ENCODE measurements around the gene XPA. TPM values are rescaled to one million over a fixed set of nuclear protein-coding genes. Genes with fewer than 3 reads are reported as not detected.

The XPA gene
- total and polyA plus RNA-seq, 2 of the 13 experiments (the other 11 are each of a cell fraction or from before 2014, with no cell fraction given) = 2.3 to 15.2 TPM

DNA sequence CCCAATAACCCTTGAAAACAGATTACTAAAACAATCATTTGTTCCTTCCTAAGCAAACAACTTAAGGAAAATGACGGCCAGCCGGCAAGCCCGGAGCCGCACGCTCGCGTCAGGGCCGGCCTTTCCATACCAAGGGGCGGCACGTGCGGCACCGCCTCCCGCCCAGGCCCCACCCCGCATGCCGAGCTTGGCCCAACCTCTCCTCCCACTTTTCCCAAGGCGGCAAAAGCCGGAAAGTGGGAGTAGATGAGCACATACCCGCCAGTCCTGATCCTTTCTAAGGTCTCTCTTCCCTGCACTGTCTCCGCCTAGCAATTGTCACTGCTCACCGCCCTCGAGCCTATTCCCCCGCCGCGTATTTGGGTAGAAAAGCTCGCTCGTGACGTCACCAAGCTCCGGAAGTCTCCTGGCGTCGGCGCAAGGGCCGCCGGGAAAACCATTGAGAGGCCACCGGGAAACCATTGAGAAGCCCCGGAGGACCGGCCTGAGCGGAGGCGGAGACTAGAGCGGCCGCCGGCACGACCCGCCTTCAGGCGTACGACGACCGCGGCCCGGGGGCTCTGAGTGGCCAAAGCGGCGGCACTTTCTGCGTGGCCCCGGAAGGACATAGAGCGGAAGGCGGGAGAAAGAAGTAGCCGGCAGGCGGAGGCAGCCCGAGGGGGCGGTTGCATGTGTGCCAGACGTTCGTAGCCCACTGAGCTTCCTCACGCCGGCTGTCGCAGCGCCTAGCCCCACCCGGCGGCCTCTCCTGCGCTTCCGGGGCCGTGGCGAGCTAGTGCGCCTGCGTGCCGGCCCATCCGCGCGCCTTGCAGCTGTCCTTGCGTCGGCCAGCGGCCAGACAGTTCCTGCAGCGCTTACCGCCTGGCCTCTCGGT, 63.9 kb downstream of the XPA start, which contains the start of the genes NCBP1 and TSTD2 (continued):
- TF ChIP-seq, protein P1, sequence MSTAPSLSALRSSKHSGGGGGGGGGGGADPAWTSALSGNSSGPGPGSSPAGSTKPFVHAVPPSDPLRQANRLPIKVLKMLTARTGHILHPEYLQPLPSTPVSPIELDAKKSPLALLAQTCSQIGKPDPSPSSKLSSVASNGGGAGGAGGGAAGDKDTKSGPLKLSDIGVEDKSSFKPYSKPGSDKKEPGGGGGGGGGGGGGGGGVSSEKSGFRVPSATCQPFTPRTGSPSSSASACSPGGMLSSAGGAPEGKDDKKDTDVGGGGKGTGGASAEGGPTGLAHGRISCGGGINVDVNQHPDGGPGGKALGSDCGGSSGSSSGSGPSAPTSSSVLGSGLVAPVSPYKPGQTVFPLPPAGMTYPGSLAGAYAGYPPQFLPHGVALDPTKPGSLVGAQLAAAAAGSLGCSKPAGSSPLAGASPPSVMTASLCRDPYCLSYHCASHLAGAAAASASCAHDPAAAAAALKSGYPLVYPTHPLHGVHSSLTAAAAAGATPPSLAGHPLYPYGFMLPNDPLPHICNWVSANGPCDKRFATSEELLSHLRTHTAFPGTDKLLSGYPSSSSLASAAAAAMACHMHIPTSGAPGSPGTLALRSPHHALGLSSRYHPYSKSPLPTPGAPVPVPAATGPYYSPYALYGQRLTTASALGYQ (CRISPR knock-in tag; IDR thresholded peaks at IDR 0.05) = peak; percentile 34
- TF ChIP-seq ZFY (CRISPR knock-in tag; IDR thresholded peaks at IDR 0.05) (peak; percentile 69), KLF6 (CRISPR knock-in tag; IDR thresholded peaks at IDR 0.05) (0 out of 2 replicates have a peak, but pooled peaks have one; percentile 13), MZF1 (CRISPR knock-in tag; IDR thresholded peaks at IDR 0.05; ENCODE audit: borderline replicate concordance) (no peak), ZNF138 (CRISPR knock-in tag; IDR thresholded peaks at IDR 0.05; ENCODE audit: low read depth) (peak; percentile 26; the same call in 1 of the 2 replicates), HNRNPLL (IDR thresholded peaks at IDR 0.05; ENCODE audit: low read depth, low read length, poor library complexity, severe bottlenecking) (peak; percentile 95), TBL1XR1 (IDR thresholded peaks at IDR 0.05; ENCODE audit: borderline replicate concordance, low read length, partially characterized antibody) (peak; percentile 18), SSRP1 (CRISPR knock-in tag; IDR thresholded peaks at IDR 0.05) (no peak), SMARCC2 (IDR thresholded peaks at IDR 0.05) (no peak), BHLHE40 (IDR thresholded peaks at IDR 0.05; ENCODE audit: low read length) (peak; percentile 99), ZNF3 (CRISPR knock-in tag; IDR thresholded peaks at IDR 0.05) (peak; percentile 70; the same call in 1 of the 2 replicates), NFRKB (IDR thresholded peaks at IDR 0.05) (no peak), ZNF850 (CRISPR knock-in tag; conservative IDR thresholded peaks at IDR 0.05) (no peak), ZNF251 (CRISPR knock-in tag; IDR thresholded peaks at IDR 0.05) (0 out of 2 replicates have a peak, but pooled peaks have one; percentile 26), TOE1 (CRISPR knock-in tag; IDR thresholded peaks at IDR 0.05) (no peak), HNF4G (IDR thresholded peaks at IDR 0.05; ENCODE audit: borderline replicate concordance, low read depth, low read length) (peak; percentile 12; the same call in 1 of the 2 replicates), HNF4G (CRISPR knock-in tag; IDR thresholded peaks at IDR 0.05; ENCODE audit: borderline replicate concordance, low read depth) (no peak; the same call in 1 of the 2 replicates), GPN1 (CRISPR knock-in tag; IDR thresholded peaks at IDR 0.05; ENCODE audit: borderline replicate concordance) (no peak), NAIF1 (CRISPR knock-in tag; IDR thresholded peaks at IDR 0.05; ENCODE audit: borderline replicate concordance) (peak; percentile 45; the same call in 1 of the 2 replicates)
- TF ChIP-seq, protein P2, sequence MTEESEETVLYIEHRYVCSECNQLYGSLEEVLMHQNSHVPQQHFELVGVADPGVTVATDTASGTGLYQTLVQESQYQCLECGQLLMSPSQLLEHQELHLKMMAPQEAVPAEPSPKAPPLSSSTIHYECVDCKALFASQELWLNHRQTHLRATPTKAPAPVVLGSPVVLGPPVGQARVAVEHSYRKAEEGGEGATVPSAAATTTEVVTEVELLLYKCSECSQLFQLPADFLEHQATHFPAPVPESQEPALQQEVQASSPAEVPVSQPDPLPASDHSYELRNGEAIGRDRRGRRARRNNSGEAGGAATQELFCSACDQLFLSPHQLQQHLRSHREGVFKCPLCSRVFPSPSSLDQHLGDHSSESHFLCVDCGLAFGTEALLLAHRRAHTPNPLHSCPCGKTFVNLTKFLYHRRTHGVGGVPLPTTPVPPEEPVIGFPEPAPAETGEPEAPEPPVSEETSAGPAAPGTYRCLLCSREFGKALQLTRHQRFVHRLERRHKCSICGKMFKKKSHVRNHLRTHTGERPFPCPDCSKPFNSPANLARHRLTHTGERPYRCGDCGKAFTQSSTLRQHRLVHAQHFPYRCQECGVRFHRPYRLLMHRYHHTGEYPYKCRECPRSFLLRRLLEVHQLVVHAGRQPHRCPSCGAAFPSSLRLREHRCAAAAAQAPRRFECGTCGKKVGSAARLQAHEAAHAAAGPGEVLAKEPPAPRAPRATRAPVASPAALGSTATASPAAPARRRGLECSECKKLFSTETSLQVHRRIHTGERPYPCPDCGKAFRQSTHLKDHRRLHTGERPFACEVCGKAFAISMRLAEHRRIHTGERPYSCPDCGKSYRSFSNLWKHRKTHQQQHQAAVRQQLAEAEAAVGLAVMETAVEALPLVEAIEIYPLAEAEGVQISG (CRISPR knock-in tag; IDR thresholded peaks at IDR 0.05) = peak; percentile 99
- TF ChIP-seq, protein P3, sequence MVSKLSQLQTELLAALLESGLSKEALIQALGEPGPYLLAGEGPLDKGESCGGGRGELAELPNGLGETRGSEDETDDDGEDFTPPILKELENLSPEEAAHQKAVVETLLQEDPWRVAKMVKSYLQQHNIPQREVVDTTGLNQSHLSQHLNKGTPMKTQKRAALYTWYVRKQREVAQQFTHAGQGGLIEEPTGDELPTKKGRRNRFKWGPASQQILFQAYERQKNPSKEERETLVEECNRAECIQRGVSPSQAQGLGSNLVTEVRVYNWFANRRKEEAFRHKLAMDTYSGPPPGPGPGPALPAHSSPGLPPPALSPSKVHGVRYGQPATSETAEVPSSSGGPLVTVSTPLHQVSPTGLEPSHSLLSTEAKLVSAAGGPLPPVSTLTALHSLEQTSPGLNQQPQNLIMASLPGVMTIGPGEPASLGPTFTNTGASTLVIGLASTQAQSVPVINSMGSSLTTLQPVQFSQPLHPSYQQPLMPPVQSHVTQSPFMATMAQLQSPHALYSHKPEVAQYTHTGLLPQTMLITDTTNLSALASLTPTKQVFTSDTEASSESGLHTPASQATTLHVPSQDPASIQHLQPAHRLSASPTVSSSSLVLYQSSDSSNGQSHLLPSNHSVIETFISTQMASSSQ (IDR thresholded peaks at IDR 0.05; ENCODE audit: low read depth) = no peak
- TF ChIP-seq, protein P3 (CRISPR knock-in tag; IDR thresholded peaks at IDR 0.05; ENCODE audit: borderline replicate concordance) = peak; percentile 43; the same call in 1 of the 2 replicates

Data from HepG2 (cell line).